ENCODE data around the gene RHOBTB1. TPM values are rescaled to one million over a fixed set of nuclear protein-coding genes. Genes with fewer than 3 reads are reported as not detected.

RHOBTB1 gene
- total and polyA plus RNA-seq, 4 donors, result 2.7 to 11.8 (median 4.9) TPM

DNA sequence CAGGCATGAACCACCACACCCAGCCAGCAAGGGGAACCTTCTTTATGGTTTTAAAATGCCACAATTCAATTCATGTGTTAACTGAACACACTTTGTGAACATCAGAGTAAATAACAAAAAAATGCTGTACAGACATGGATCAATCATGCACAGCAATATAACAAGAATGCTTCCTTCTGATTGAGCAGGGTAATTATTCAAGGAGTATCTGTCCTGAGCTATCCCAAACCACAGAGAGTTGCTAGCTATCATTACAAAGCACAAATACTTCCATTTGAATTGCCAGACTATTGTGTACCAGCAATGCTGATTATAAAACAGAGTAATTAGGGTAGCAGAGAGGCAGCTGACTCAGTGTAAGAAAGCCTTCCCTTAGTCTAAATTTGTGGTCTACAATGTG, 11.3 kb upstream of the RHOBTB1 start:
- Histone ChIP-seq H3K4me3 (ENCODE audit: low read depth in 1 of 3, low read length in 3 of 3) (no peak overlapping the region), H3K27me3 (ENCODE audit: control insufficient read depth in 4 of 4, insufficient read depth in 4 of 4, low read length in 3 of 4) (no peaks in the 10 kb centered on the region), H3K27ac (ENCODE audit: low read depth in 1 of 2, low read length in 2 of 2) (no peak overlapping the region), H3K9ac (ENCODE audit: low read depth in 1 of 2, low read length in 2 of 2) (no peak overlapping the region), H3K4me1 (ENCODE audit: control insufficient read depth in 4 of 4, insufficient read depth in 4 of 4, low read length in 3 of 4) (no peaks in the 10 kb centered on the region), H3K9me3 (ENCODE audit: control insufficient read depth in 4 of 4, low read length in 3 of 4) (no peaks in the 10 kb centered on the region), H3K36me3 (ENCODE audit: control insufficient read depth in 4 of 4, insufficient read depth in 3 of 4, low read depth in 1 of 4, low read length in 3 of 4) (no peaks in the 10 kb centered on the region)
- DNase-seq (ENCODE audit: low spot score), result no peak
- TF ChIP-seq TAF1 (conservative IDR thresholded peaks at IDR 0.05) (no peak), HNF4A (conservative IDR thresholded peaks at IDR 0.05) (no peak), HNF4G (IDR thresholded peaks at IDR 0.05) (no peak), FOXA2 (IDR thresholded peaks at IDR 0.05) (no peak), ATF3 (IDR thresholded peaks at IDR 0.05) (no peak), ZBTB33 (IDR thresholded peaks at IDR 0.05) (no peak), EGR1 (IDR thresholded peaks at IDR 0.05; ENCODE audit: low read depth in 2 of 2) (no peak), NR2F2 (IDR thresholded peaks at IDR 0.05) (no peak), JUND (IDR thresholded peaks at IDR 0.05) (no peak), SP1 (IDR thresholded peaks at IDR 0.05) (no peak), RXRA (IDR thresholded peaks at IDR 0.05) (no peak), CTCF (IDR thresholded peaks at IDR 0.05; ENCODE audit: low read depth, low read length, missing input control) (no peak), YY1 (IDR thresholded peaks at IDR 0.05) (no peak), GABPA (IDR thresholded peaks at IDR 0.05 in 1 of 2, conservative IDR thresholded peaks at IDR 0.05 in 1 of 2) (no peak)
- TF ChIP-seq, protein P1, sequence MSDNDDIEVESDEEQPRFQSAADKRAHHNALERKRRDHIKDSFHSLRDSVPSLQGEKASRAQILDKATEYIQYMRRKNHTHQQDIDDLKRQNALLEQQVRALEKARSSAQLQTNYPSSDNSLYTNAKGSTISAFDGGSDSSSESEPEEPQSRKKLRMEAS (IDR thresholded peaks at IDR 0.05), result no peak

GRCh38 chr10:60954035-60954434, 10.1 kb upstream of the RHOBTB1 start:
- Histone ChIP-seq H3K9ac (ENCODE audit: low read depth in 1 of 2, low read length in 2 of 2) (no peak overlapping the region), H3K4me3 (ENCODE audit: low read depth in 1 of 3, low read length in 3 of 3) (no peak overlapping the region), H3K4me1 (ENCODE audit: control insufficient read depth in 4 of 4, insufficient read depth in 4 of 4, low read length in 3 of 4) (no peaks in the 10 kb centered on the region), H3K27ac (ENCODE audit: low read depth in 1 of 2, low read length in 2 of 2) (no peak overlapping the region), H3K36me3 (ENCODE audit: control insufficient read depth in 4 of 4, insufficient read depth in 3 of 4, low read depth in 1 of 4, low read length in 3 of 4) (no peaks in the 10 kb centered on the region), H3K9me3 (ENCODE audit: control insufficient read depth in 4 of 4, low read length in 3 of 4) (no peaks in the 10 kb centered on the region), H3K27me3 (ENCODE audit: control insufficient read depth in 4 of 4, insufficient read depth in 4 of 4, low read length in 3 of 4) (no peaks in the 10 kb centered on the region)
- DNase-seq (ENCODE audit: low spot score), result no peak
- 77% methylated on average over 1 of the region's 1 CpG for WGBS
- TF ChIP-seq RXRA (IDR thresholded peaks at IDR 0.05) (no peak), NR2F2 (IDR thresholded peaks at IDR 0.05) (no peak), ATF3 (IDR thresholded peaks at IDR 0.05) (no peak), SP1 (IDR thresholded peaks at IDR 0.05) (no peak), FOXA1 (IDR thresholded peaks at IDR 0.05) (no peak), GABPA (IDR thresholded peaks at IDR 0.05 in 1 of 2, conservative IDR thresholded peaks at IDR 0.05 in 1 of 2) (no peak), YY1 (IDR thresholded peaks at IDR 0.05) (no peak), JUND (IDR thresholded peaks at IDR 0.05) (no peak), HNF4G (IDR thresholded peaks at IDR 0.05) (no peak), ZBTB33 (IDR thresholded peaks at IDR 0.05) (no peak), CTCF (IDR thresholded peaks at IDR 0.05; ENCODE audit: low read depth, low read length, missing input control) (no peak), HNF4A (conservative IDR thresholded peaks at IDR 0.05) (no peak), TAF1 (conservative IDR thresholded peaks at IDR 0.05) (no peak), FOXA2 (IDR thresholded peaks at IDR 0.05) (no peak), RAD21 (IDR thresholded peaks at IDR 0.05) (no peak), EGR1 (IDR thresholded peaks at IDR 0.05; ENCODE audit: low read depth in 2 of 2) (no peak)
- TF ChIP-seq, protein P2, sequence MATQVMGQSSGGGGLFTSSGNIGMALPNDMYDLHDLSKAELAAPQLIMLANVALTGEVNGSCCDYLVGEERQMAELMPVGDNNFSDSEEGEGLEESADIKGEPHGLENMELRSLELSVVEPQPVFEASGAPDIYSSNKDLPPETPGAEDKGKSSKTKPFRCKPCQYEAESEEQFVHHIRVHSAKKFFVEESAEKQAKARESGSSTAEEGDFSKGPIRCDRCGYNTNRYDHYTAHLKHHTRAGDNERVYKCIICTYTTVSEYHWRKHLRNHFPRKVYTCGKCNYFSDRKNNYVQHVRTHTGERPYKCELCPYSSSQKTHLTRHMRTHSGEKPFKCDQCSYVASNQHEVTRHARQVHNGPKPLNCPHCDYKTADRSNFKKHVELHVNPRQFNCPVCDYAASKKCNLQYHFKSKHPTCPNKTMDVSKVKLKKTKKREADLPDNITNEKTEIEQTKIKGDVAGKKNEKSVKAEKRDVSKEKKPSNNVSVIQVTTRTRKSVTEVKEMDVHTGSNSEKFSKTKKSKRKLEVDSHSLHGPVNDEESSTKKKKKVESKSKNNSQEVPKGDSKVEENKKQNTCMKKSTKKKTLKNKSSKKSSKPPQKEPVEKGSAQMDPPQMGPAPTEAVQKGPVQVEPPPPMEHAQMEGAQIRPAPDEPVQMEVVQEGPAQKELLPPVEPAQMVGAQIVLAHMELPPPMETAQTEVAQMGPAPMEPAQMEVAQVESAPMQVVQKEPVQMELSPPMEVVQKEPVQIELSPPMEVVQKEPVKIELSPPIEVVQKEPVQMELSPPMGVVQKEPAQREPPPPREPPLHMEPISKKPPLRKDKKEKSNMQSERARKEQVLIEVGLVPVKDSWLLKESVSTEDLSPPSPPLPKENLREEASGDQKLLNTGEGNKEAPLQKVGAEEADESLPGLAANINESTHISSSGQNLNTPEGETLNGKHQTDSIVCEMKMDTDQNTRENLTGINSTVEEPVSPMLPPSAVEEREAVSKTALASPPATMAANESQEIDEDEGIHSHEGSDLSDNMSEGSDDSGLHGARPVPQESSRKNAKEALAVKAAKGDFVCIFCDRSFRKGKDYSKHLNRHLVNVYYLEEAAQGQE (IDR thresholded peaks at IDR 0.05), result no peak
- TF ChIP-seq, protein P1 (IDR thresholded peaks at IDR 0.05), result no peak

All from liver (tissue), 9 donors.